HG03097 (cell line): Measurements from ENCODE around the gene ACVR1.
"Not testable (repeated sequence)": the region's sequence is repeated elsewhere in the genome, so short reads cannot be mapped to it uniquely, and the experiment has no call there.

Experiments used
- ATAC-seq: cut with Tn5 transposase; IDR thresholded peaks from one replicate; pipeline ENCODE4 v1.9.1; 2021; ENCODE audit not compliant: unreplicated experiment, low FRiP score

ACVR1 gene

DNA sequence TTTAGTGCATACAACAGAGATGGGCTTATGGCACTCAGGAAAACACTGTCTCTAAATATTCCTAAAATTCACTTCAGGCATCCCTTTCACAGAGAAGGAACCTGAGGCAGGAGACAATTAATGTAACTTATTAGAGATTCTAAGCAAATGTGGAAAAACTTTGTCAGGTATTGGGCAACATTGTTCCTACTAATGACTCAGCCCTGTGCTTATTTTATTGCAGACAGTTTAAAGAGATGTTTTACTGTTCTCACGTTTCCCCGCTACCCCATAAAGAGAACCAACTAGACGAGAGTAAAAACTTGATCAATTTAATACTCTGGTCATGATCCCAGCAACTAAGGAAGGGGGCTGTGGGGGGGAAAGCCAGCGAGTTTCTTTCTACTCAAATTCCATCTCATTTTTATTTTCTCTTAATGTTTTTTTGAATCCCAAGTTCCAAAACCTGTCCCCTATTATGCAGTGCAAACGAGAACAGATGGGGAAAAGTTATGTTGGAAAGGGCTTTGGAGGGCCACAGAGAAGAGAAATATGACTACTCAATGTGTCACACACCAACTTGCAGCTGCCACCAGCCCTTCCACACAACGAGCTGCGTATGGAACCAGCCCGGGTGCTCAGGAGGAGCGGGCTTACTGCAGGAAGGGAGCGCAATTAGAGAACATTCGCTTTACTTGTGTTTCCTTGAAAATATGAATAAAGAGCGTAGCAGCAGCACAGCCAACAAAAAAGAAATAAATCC lies 18.7 kb upstream of the ACVR1 start:
- ATAC-seq = no peak

DNA sequence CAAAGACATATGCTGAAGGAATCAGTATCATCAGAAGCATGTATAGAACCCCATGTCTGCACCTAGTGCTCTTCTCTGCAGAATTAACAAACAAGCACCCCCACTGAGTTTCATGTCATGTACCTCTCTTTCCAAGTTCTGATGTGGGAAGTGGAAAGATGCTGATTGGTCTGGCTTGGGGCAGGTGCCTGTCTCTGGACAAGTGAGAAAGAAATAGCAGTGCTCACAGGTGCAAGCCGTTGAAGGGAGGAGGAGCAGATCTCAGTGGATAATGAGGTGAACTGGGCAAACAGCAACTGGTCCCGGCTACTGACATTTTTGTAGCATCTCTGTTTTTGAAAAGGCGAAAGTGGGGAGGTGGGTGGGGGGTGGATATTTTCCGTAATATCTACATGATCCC lies 17.5 kb upstream of the ACVR1 start:
- no peak for ATAC-seq

DNA sequence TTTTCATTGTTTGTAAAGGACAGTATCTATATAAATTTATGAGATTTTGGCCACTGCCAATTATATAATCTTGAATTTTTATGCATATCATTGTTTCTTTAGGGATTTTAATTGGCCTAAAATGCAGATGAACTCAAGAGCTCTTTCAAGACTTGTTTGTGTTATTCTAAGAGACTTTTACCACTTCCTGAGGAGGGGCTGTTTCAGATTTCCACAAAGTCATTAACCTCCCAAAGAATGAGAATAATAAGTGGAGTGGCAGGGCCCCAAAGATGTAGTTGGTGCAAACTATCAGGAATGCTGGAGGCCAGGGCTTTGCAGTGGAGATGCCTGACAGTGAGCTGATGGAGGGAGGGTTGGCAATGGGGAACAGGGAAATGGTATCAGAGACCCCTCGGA lies 15.5 kb upstream of the ACVR1 start:
- ATAC-seq = no peak

DNA sequence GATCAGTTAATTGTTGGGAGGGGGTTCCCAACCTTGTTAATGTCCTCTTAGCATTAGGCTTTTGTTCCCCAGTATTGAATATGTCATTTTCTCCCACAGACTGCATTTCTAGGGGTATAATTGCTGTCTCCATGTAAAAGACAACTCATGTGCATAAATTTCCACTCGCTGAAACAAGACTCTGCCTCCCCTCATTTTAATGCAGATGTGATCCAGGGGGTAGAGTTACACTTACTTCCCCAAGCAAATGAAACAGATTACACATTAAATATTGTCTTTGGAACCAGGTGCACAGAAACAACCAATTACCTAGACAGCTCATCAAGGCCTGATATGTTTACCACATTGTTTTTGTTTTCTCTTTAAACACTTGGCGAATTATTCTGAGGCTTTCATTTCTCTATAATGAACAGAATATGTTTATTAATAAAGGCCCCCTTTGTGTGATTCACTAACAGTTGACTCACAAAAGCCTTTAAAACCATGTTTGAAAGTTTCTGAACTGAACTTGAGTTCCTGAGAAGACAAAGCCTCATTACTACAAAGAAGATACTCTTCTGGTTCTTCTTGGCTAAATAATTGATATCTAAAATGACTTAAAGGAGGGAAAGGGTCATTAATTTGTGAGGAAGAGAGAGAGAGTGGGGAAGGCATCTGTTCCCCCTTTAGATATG lies 15.0 kb upstream of the ACVR1 start:
- no peak for ATAC-seq

DNA sequence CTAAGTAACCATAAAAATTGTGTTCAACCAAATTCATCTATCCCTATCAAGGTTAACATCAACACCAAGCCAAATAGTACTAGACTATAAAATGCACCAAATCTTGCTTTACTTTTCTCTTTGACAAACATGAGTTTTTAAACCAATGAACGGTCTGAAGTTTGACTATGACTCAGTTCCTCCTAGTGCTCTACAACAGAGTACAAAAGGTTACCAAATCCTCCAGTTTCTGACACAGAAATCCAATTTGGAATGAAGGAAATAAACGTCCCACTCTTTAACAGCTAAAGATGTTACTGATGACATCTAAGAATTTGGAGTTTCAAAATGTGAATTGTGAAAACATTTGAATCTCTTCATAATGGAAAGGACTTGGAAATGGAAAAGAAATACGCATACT lies 11.8 kb upstream of the ACVR1 start:
- ATAC-seq = no peak

DNA sequence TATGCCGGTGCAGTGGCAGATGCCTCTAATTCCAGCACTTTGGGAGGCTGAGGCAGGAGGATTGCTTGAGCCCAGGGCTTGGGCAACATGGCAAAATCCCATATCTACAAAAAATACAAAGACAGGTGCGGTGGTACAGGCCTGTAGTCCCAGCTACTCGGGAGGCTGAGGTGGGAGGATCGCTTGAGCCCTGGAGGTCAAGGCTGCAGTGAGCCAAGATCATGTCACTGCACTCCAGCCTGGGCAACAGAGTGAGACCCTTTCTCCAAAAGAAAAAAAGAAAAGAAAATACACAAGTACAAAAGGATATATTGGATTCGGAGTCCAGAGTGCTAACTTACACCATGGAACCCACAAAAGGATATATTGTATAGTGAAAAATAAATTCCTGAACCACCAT lies 8.4 kb upstream of the ACVR1 start:
- not testable (repeated sequence) for ATAC-seq

DNA sequence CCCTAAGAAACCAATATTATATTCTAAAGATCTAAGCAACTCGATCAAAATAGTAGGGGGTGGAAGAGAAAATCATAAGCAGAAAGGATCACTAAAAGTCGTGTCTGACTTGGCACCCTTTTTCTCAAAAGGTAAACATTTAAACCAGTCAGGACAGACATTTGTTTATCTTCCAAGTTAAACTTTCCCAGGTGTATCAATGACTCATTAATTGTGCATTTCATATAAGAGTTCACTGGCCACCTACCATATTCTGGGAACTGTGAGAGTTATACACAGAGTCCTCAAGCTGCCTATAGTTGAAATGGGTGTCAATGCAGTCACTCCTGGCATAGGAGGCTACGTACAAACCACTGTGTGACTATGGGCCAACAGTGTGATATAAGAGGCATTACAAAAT lies 4.8 kb upstream of the ACVR1 start:
- no peak for ATAC-seq

DNA sequence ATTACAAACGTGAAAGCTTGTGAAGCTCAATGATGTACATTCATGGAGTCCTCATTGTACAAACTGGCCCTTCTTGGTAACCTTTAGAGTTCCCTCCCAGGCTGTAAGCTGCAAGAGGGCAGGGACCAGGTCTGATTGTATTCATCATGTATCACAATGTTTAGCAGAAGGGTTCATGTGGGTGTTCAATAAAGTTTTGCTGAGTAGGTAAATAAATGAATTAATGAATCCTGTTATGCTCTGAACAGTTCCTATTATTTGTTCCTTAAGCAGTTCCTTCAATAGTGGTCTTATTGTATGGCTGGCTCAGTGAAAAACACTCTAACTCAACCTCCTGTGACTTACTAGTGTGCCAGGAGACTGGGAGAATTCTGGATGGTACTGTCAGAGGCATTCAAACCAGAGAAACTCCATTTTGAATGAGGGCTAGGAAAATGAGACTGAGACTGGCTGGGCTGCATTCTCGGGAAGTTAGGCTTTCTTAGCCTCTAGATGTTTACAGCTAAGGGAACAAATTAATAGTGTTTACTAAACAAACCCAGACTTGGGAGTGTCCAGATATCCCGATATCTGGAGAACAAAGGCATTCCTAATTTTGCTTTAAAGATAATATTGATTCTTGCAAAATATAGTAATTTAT lies 1.8 kb upstream of the ACVR1 start:
- ATAC-seq = no peak

DNA sequence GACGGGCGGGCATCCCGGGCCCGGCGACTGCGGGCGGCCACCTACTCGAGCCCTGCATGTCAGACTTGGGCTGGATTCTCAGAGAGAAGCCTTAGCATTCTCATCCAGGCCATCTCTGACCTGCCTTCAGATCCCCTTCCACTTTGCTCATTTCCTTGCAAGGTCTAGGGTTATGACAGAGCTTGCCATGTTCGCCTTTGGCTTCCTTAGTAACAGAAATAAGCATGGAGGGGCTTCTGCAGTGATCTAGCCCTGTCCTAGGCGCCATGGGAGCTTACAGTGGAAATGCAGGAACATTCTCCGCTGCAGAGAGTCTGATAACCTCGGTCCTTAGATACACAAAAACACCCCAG lies 632 bp upstream of the ACVR1 start:
- no peak for ATAC-seq

DNA sequence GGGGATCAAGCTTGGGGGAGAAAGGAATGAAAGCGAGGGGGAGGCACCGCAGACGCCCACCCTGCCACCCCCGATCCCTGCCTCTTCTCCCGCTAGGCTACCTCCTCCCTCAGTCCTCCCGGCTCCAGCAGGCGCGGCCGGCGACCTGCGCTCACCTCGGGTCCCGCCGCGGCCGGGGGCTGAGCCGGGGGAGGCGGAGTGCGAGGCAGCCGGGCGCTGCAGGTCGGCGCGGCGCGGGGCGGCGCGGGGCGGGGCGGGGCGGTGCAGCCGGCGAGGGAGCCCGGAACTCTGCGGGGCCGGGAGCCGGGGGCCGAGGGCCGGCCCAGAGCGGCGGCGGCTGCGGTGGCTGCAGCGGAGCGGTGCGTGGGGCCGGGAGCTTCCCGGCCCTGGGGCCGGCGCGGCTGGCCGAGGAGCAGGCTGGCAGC lies 477 bp downstream of the ACVR1 start:
- ATAC-seq = peak; percentile 34

DNA sequence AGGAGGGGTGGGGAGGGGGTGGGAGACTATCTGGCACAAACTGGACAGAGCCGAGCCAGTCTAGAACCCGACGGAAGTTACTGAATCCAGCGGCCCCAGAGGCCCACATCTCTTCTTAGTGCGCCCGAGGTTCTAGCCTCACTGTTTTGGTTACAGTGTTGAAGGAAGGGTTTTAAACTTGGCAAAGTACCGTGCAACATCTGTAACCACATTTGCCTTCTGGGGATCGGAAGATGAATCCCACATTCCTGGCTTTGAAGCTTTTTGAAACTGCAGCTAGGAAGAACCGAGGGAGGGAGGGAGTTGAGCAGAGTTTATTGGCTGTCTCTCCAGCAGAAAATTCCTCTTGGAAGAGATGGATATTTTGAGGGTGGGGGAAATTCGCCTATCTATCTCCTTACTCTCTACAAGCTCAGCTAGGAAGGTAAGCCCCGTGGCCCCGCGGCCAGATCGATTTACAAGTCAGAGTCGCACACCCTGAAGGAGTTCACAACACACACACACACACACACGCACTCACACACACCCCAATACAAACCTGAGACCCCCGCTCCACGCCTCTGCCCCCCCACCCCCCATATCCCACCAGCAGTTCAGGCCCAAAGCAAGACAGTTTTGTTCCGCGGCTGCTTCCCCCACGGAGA lies 1.0 kb downstream of the ACVR1 start:
- ATAC-seq = no peak

DNA sequence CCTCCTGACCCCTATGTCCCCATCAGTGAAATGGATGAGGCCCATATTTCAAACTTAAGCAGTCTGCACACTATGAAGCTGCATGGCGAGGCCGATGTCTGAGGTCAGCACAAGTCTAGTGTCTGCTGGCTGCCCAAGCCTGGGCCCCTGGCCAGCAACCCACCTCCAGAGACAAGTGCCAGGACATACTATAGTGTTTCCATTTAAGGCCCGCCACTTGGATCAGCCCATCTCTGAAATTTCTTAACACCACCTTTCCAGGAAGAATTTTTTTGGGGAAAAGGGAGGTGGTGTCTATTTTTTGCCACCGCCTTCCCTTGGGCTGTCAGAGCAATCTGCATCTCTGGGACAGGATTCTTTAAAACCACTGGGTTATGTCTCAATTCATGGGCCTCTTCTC lies 1.8 kb downstream of the ACVR1 start:
- no peak for ATAC-seq

DNA sequence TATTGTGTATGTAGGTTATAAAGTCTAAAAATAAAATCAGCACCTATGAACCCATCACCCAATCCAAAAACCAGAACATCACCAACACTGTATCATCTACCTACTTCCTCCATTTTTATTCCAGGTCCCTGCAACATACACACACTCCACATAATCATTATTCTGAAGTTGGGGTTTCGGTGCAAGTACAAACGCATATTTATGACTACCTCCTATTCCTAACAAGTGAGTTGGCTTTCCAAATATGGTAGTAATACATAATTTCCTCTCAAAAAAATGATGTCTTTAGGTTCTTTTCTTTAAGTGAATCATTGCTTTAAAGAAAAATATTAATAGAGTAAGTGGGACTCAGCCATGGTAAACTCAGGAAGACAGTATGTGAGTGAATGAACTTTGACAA lies 3.3 kb downstream of the ACVR1 start:
- ATAC-seq = no peak

DNA sequence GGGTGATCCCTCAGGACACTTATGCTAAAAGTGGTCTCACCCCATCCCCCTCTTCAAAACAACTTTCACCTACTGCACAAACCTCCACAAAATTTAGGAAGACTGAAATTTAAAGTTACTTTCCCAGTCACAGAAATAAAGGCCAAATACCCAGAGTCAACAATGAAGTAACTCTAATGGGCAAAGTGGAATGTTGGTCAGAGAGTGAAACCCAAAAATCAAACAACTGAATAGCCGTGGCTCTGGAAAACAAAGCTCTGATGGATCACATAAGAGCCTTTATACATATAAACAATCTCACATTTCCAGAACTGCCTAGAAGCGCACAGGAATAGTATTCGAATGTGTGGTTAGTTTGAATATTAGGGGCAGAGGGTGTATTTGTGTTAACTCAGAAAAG lies 4.7 kb downstream of the ACVR1 start:
- no peak for ATAC-seq

DNA sequence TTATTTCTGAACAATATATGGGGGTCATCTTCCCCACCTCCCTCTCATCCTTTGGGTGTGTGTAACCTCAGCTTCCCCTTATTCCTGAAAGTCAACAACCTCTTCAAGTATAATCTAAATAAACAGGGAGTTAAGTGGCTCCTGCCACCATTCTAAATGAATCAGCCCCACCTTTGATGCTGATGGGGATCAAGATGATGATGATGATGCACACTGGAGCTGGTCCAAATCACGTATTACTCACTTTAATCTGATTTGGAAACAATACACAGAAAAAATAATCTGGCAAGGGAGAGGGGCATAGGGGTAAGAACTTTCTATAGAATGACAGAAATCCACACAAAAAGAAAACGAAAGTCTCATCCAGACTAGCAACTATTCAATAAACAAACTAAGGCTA lies 7.1 kb downstream of the ACVR1 start:
- no peak for ATAC-seq

DNA sequence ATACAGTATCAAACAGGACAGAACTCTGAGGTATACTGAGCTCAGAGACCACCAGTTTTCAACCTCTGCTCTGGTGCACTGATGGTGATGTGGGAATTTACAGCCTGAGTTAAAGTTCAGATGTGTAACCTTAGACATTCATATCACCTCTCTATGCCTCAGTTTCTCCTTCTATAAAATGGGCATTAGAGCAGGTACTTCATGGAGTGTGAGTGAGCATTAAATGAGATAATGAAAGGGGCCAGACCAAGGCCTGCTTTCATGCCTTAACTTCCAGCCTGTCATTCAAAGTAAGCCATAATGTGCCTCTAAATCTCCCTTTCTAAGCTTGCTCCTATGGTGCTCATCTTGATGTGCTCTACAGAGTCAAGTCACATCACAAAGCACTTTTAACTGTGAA lies 8.4 kb downstream of the ACVR1 start:
- ATAC-seq = no peak

DNA sequence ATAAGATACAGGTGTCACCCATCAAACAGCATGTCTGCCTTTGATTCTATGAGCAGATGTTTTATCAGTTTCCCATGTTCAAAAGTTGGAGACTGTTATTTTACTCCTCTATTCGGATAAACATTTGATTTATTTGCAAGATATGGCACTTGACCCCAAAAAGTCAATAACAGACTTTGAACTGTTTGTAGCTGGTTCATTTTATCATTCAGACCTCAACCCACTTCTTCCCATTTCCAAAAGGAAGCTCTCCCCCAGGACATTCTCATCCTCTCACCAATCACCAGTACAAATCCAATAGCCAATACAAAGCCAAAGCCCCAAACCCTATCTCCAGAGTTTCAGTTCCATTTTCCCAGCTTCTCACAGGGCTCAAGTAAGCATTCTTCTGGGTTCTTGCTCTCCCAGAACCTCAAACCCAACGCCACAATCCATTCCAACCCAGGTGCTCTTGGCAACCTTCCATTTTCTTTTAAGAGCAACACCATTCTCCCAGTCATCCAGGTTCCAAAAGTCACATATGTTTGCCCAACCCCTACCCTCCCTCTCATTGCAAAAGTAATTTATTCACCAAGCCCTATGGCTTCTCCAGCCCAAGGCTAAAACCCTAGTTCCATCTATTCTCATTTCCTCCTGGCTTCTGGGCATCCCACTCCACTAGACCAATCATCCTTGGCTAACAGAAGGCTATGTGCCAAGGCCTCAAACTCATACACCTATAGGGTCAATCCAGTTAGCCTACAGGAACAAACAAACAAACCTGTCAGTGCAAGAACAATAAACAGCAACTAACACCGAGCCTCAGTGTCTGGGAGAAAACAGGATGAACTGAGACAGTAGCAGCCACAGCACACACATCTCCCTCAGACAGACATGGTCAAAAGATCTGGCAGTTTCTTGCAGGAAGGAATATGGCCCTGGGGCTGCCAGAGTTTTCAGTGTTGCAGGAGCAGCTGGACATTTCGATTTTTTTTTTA lies 9.2 kb downstream of the ACVR1 start:
- no peak for ATAC-seq

DNA sequence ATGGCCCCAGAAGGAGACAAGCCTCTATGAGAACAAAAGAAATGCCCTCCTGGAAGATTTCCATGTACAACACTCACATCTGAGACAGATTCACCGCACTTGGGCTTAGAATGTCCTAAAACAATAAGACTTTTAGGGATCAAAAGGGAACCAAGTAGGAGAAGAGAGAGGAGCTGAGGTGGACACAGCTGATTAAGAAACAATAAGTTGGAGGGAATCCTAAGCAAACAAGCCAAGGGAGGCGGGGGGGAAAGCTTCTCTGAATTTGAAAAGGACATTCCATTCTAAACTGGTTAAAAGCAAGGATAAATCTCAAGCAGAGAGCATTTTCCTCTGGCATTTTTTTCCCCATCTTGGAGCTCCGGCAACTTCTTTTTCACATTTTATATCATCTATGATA lies 9.9 kb downstream of the ACVR1 start:
- no peak for ATAC-seq

DNA sequence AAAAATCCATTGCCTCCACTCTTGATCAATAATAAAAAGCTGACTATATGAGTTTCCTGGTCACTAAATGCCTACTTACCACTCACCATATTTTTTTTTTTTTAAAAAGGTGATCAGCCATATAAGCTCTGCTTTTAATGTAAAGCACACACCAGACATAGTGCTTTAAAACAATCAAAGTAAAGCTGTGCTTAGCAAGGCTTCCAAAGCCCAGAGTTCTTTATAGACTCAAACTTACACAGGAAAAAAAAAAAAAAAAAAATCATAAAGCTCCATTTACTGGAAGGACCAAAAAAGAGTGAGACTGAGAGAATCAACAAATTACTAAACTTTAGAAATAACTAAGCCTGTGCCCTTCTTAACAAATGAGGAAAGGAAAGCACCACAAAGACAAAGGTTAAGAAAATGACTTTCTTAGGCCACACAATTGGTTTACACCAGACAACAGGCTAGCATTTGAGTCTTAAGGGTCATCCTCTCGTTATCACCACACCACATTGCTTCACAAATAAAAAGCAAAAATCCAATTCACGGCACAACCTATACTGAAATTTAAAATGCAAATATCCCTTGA lies 11.2 kb downstream of the ACVR1 start:
- ATAC-seq = no peak

DNA sequence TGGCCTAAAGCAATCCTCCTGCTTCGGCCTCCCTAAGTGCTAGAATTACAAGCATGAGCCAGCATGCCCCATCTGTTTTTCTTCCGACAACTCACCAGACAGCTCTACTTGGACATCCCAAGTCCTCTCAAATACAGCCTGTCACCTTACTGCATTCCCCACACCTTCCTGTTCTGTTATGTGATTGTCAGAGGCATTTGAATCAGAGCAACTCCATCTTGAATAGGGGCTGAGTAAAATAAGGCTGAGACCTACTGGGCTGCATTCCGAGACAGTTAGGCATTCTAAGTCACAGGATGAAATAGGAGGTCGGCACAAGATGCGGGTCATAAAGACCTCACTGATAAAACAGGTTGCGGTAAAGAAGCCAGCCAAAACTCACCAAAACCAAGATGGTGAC lies 17.3 kb downstream of the ACVR1 start:
- no peak for ATAC-seq
